H1 (cell line): Measurements from ENCODE around the gene CUL4B. TPM values are rescaled to one million over a fixed set of nuclear protein-coding genes. Genes with fewer than 3 reads are reported as not detected.
"Not testable (repeated sequence)": the region's sequence is repeated elsewhere in the genome, so short reads cannot be mapped to it uniquely, and the experiment has no call there.

Source experiments
- CTCF ChIA-PET: fragments of 300-600 bp; sonication (Branson Sonifier 250); formaldehyde crosslinking; loops from one replicate; lab custom pipeline; 2021; ENCODE audit not compliant: partially characterized antibody; lab: Charles Lee
- POLR2A ChIA-PET: fragments of 300-600 bp; sonication (Branson Sonifier 250); formaldehyde crosslinking; loops from one replicate; lab custom pipeline; 2021; ENCODE audit warnings: inconsistent platforms; ENCODE audit not compliant: partially characterized antibody; lab: Charles Lee
- DNase-seq, 2 experiments: peaks; one replicate each; pipeline versions ENCODE4 v3.0.0 to v3.0.0-alpha.2; 2010 to 2022; ENCODE audit warnings: low spot score in 2 of 2, low read depth in 1 of 2, mixed read lengths in 1 of 2
- FAIRE-seq: peaks from 2 replicates; lab custom pipeline; 2011; peaks lifted over from hg19 to GRCh38; lab: Jason Lieb, UNC
- H2AFZ ChIP-seq: 2 replicates; pipeline ENCODE4 v1.8.1; 2012; ENCODE audit warnings: low read length, inconsistent platforms
- H2AK5ac ChIP-seq: 2 replicates; pipeline ENCODE4 v1.6.1; 2013; ENCODE audit warnings: low read depth, low read length
- H2BK120ac ChIP-seq: replicated peaks from 2 replicates; pipeline ENCODE3; 2013; ENCODE audit warnings: low read depth, low read length, inconsistent platforms
- H2BK12ac ChIP-seq: 2 replicates; pipeline ENCODE4 v1.6.1; 2013; ENCODE audit warnings: low read depth, low read length
- H2BK15ac ChIP-seq: 2 replicates; pipeline ENCODE4 v1.6.1; 2013; ENCODE audit warnings: low read length
- H2BK20ac ChIP-seq: 2 replicates; pipeline ENCODE4 v1.6.1; 2013; ENCODE audit warnings: low read length
- H2BK5ac ChIP-seq: 2 replicates; pipeline ENCODE4 v1.6.1; 2013; ENCODE audit warnings: low read depth, low read length
- H3K14ac ChIP-seq: 2 replicates; pipeline ENCODE4 v1.6.1; 2013; ENCODE audit warnings: inconsistent platforms; ENCODE audit not compliant: insufficient read length
- H3K18ac ChIP-seq: 2 replicates; pipeline ENCODE4 v1.6.1; 2013; ENCODE audit warnings: low read length; ENCODE audit errors: extremely low read depth
- H3K23ac ChIP-seq: 2 replicates; pipeline ENCODE4 v1.6.1; 2013; ENCODE audit warnings: inconsistent platforms; ENCODE audit not compliant: insufficient read length
- H3K23me2 ChIP-seq: 2 replicates; pipeline ENCODE4 v1.6.1; 2013; ENCODE audit warnings: low read depth, low read length
- H3K27ac ChIP-seq: 2 replicates; pipeline ENCODE4 v1.6.1; 2011; ENCODE audit warnings: low read depth, low read length, inconsistent platforms
- H3K27me3 ChIP-seq, 4 experiments: replicated peaks in 1 of 4; 1 replicate in 1 of 4; 2 replicates in 3 of 4; pipeline versions ENCODE4 v1.6.1 to v1.8.1; 2011 to 2013; ENCODE audit warnings: low read length in 3 of 4, mild to moderate bottlenecking in 3 of 4, inconsistent platforms in 2 of 4, mixed read lengths in 2 of 4, moderate library complexity in 1 of 4; ENCODE audit not compliant: control insufficient read depth in 3 of 4, insufficient read depth in 3 of 4; ENCODE audit errors: extremely low read depth in 1 of 4
- H3K36me3 ChIP-seq, 4 experiments: 2 replicates each; pipeline versions ENCODE4 v1.6.1 to v1.8.1; 2011 to 2013; ENCODE audit warnings: mild to moderate bottlenecking in 4 of 4, low read length in 3 of 4, moderate library complexity in 2 of 4, control low read depth in 1 of 4, inconsistent platforms in 1 of 4; ENCODE audit not compliant: insufficient read depth in 4 of 4, control insufficient read depth in 2 of 4
- H3K4ac ChIP-seq: replicated peaks from 2 replicates; pipeline ENCODE3; 2013; ENCODE audit warnings: low read length, low read depth, mixed read lengths, inconsistent platforms; ENCODE audit not compliant: insufficient read length
- H3K4me1 ChIP-seq, 4 experiments: replicated peaks in 1 of 4; 1 replicate in 1 of 4; 2 replicates in 3 of 4; pipeline versions ENCODE4 v1.6.1 to v1.8.1; 2011 to 2013; ENCODE audit warnings: low read length in 3 of 4, inconsistent platforms in 2 of 4, mixed read lengths in 1 of 4; ENCODE audit not compliant: insufficient read depth in 4 of 4, control insufficient read depth in 3 of 4
- H3K4me2 ChIP-seq, 2 experiments: 2 replicates each; pipeline versions ENCODE4 v1.6.1 to v1.8.1; 2011 to 2013; ENCODE audit warnings: low read depth in 2 of 2, low read length in 2 of 2, control low read depth in 1 of 2, inconsistent platforms in 1 of 2, mild to moderate bottlenecking in 1 of 2; ENCODE audit not compliant: insufficient read depth in 1 of 2
- H3K4me3 ChIP-seq, 4 experiments: fragments of 200-600, 300-600 bp in 1 of 4; sonication (generic), shearing (Covaris generic), sonication (Bioruptor Twin) in 1 of 4; 2 replicates each; pipeline versions ENCODE4 v1.5.1 to v1.8.1; 2011 to 2016; ENCODE audit warnings: low read length in 4 of 4, low read depth in 3 of 4, control low read depth in 2 of 4, inconsistent platforms in 2 of 4, mild to moderate bottlenecking in 2 of 4, mixed read lengths in 1 of 4, moderate library complexity in 1 of 4; ENCODE audit not compliant: insufficient read depth in 2 of 4; ENCODE audit errors: extremely low read depth in 1 of 4
- H3K56ac ChIP-seq: replicated peaks from 2 replicates; pipeline ENCODE3; 2013; ENCODE audit warnings: low read depth, mild to moderate bottlenecking, mixed read lengths, low read length, inconsistent platforms; ENCODE audit not compliant: insufficient read length
- H3K79me1 ChIP-seq: 2 replicates; pipeline ENCODE4 v1.6.1; 2013; ENCODE audit warnings: low read depth, low read length, control low read depth
- H3K79me2 ChIP-seq, 2 experiments: 2 replicates each; pipeline versions ENCODE4 v1.6.1 to v1.8.1; 2012 to 2013; ENCODE audit warnings: low read length in 2 of 2, mild to moderate bottlenecking in 2 of 2, inconsistent platforms in 1 of 2; ENCODE audit not compliant: insufficient read depth in 2 of 2, control insufficient read depth in 1 of 2
- H3K9ac ChIP-seq, 4 experiments: replicated peaks in 1 of 4; 1 replicate in 1 of 4; 2 replicates in 3 of 4; pipeline versions ENCODE4 v1.6.1 to v1.8.1; 2011 to 2013; ENCODE audit warnings: low read depth in 3 of 4, low read length in 3 of 4, control low read depth in 2 of 4, mild to moderate bottlenecking in 2 of 4, moderate library complexity in 2 of 4, inconsistent platforms in 1 of 4; ENCODE audit errors: extremely low read depth in 1 of 4
- H3K9me3 ChIP-seq, 2 experiments: 2 replicates each; pipeline versions ENCODE4 v1.6.1 to v1.8.1; 2012 to 2013; ENCODE audit warnings: mild to moderate bottlenecking in 2 of 2, moderate library complexity in 2 of 2, control low read depth in 1 of 2, inconsistent platforms in 1 of 2, low read depth in 1 of 2, low read length in 1 of 2, mixed read lengths in 1 of 2; ENCODE audit not compliant: insufficient read depth in 2 of 2
- H4K20me1 ChIP-seq, 2 experiments: replicated peaks in 1 of 2; 2 replicates each; pipeline versions ENCODE3 to v1.8.1; 2011 to 2013; ENCODE audit warnings: inconsistent platforms in 2 of 2, low read length in 2 of 2, mild to moderate bottlenecking in 1 of 2; ENCODE audit not compliant: insufficient read depth in 2 of 2, control insufficient read depth in 1 of 2
- H4K5ac ChIP-seq: 2 replicates; pipeline ENCODE4 v1.6.1; 2013; ENCODE audit warnings: low read length, low read depth, mixed read lengths, inconsistent platforms; ENCODE audit not compliant: insufficient read length
- H4K8ac ChIP-seq: 2 replicates; pipeline ENCODE4 v1.8.0; 2013; ENCODE audit warnings: mild to moderate bottlenecking, moderate library complexity, low read length, inconsistent platforms; ENCODE audit not compliant: insufficient read depth; ENCODE audit errors: extremely low read depth
- H4K91ac ChIP-seq: replicated peaks from 2 replicates; pipeline ENCODE3; 2013; ENCODE audit warnings: low read length, mixed read lengths, inconsistent platforms; ENCODE audit not compliant: insufficient read length
- WGBS, 2 experiments: shearing (Covaris generic) in 1 of 2; methylation state at CpG; one replicate each; pipeline versions ENCODE4 v1.1.6 to v1.1.7; 2013 to 2015; ENCODE audit warnings: low lambda C conversion rate in 2 of 2, mixed read lengths in 2 of 2, inconsistent platforms in 1 of 2, low coverage in 1 of 2, missing lambda C conversion rate in 1 of 2; ENCODE audit not compliant: insufficient replicate concordance in 2 of 2, insufficient coverage in 1 of 2, insufficient read length in 1 of 2; ENCODE audit errors: extremely low coverage in 1 of 2, missing lambda C conversion rate in 1 of 2; 5-methylcytosine and 5-hydroxymethylcytosine counted together
- polyA plus RNA-seq, 7 experiments: library from polyadenylated mRNA; depleted of rRNA in 3 of 7; stranded (reverse) in 5 of 7; unstranded in 2 of 7; fragments of >200 nt in 5 of 7; fragments of 200-250 nt in 2 of 7; gene quantifications; 1 replicate in 5 of 7; 2 replicates in 1 of 7; 4 replicates in 1 of 7; pipeline versions ENCODE4 v1.2.1 to v1.2.3, GENCODE V29; 2011 to 2013; ENCODE audit warnings: missing spikeins in 2 of 7, mixed read lengths in 2 of 7
- total RNA-seq: library from RNA; stranded (reverse); fragmentation: NEBNext Ultra II Directional; extraction: Animal tissue kit (Norgen Biotek cat#: 25700); gene quantifications from 2 replicates; pipeline ENCODE4 v1.2.1, GENCODE V29; 2021

Gene CUL4B
- total and polyA plus RNA-seq, 2 of the 8 experiments (the other 6 are each of a cell fraction or from before 2014, with no cell fraction given): 11.7 to 44.0 TPM

- H3K23me2 ChIP-seq, H3K27me3 ChIP-seq, H3K4ac ChIP-seq, H2AFZ ChIP-seq, H3K56ac ChIP-seq, H3K23ac ChIP-seq, H3K14ac ChIP-seq, H3K18ac ChIP-seq, H2BK5ac ChIP-seq, H3K4me2 ChIP-seq, H2BK20ac ChIP-seq, H3K36me3 ChIP-seq, H2BK120ac ChIP-seq, H2BK15ac ChIP-seq, CTCF ChIA-PET, H3K4me1 ChIP-seq, H3K9me3 ChIP-seq, H3K79me2 ChIP-seq, H4K5ac ChIP-seq, H3K4me3 ChIP-seq, H3K9ac ChIP-seq, H2AK5ac ChIP-seq, DNase-seq, H3K79me1 ChIP-seq, FAIRE-seq, H3K27ac ChIP-seq, H4K20me1 ChIP-seq, H4K91ac ChIP-seq, H2BK12ac ChIP-seq, H4K8ac ChIP-seq: not testable (repeated sequence)
- POLR2A ChIA-PET: interaction anchor here (0.6 to 1.5 kb wide), 2 partner anchors 12 to 989 kb away, joined by 3 to 5 read pairs; partner anchors contain the start of gene CUL4B
- 94% methylated on average over 3 of the region's 13 CpGs; no CpG with 5 or more reads in 1 of the 2 experiments for WGBS, 2 experiments
These were observed 13.0 kb upstream of the CUL4B start for GRCh38 chrX:120573806-120574205.
